Kidney tubule cell (primary cell): ENCODE data around the gene AUNIP.

Source experiments
- DNase-seq: peaks from one replicate; pipeline ENCODE4 v3.0.0-alpha.2; 2018; ENCODE audit warnings: low spot score

The AUNIP gene

GRCh38 chr1:25809283-25809926 is 49.9 kb downstream of the AUNIP start:
- no peak for DNase-seq

GRCh38 chr1:25808481-25809244 is 50.6 kb downstream of the AUNIP start:
- DNase-seq: no peak

GRCh38 chr1:25807480-25808390 is 51.5 kb downstream of the AUNIP start:
- no peak for DNase-seq

- no peak for DNase-seq
Measured at GRCh38 chr1:25806418-25806817, 52.8 kb downstream of the AUNIP start.

- no peak for DNase-seq
Measured at GRCh38 chr1:25805863-25806225, 53.4 kb downstream of the AUNIP start.

- DNase-seq: no peak
Measured at GRCh38 chr1:25804964-25805862, 54.0 kb downstream of the AUNIP start.

- peak; percentile 17 for DNase-seq
Measured at GRCh38 chr1:25804244-25804963, 54.9 kb downstream of the AUNIP start.

GRCh38 chr1:25803368-25803767 is 55.9 kb downstream of the AUNIP start:
- DNase-seq: no peak

- DNase-seq: no peak
Measured at GRCh38 chr1:25802915-25803314, 56.3 kb downstream of the AUNIP start.

- no peak for DNase-seq
Measured at GRCh38 chr1:25800703-25801377, 58.4 kb downstream of the AUNIP start.

- peak; percentile 52 for DNase-seq
Measured at GRCh38 chr1:25799935-25800702, 59.1 kb downstream of the AUNIP start, which contains the start of gene SELENON. Gene SELENON, plus strand, starts transcription at chr1:25800193. Its CDS starts 38 bp downstream, at chr1:25800231.

GRCh38 chr1:25799352-25799934 is 59.8 kb downstream of the AUNIP start:
- no peak for DNase-seq

GRCh38 chr1:25798666-25799351 is 60.4 kb downstream of the AUNIP start:
- no peak for DNase-seq

GRCh38 chr1:25797939-25798338 is 61.3 kb downstream of the AUNIP start:
- DNase-seq: peak; percentile 40

GRCh38 chr1:25796811-25797458 is 62.3 kb downstream of the AUNIP start:
- DNase-seq: peak; percentile 83

GRCh38 chr1:25795946-25796810 is 63.1 kb downstream of the AUNIP start:
- peak; percentile 76 for DNase-seq

- no peak for DNase-seq
Measured at GRCh38 chr1:25795211-25795610, 64.0 kb downstream of the AUNIP start.
